ENCODE results near the gene RGS3.

DNA sequence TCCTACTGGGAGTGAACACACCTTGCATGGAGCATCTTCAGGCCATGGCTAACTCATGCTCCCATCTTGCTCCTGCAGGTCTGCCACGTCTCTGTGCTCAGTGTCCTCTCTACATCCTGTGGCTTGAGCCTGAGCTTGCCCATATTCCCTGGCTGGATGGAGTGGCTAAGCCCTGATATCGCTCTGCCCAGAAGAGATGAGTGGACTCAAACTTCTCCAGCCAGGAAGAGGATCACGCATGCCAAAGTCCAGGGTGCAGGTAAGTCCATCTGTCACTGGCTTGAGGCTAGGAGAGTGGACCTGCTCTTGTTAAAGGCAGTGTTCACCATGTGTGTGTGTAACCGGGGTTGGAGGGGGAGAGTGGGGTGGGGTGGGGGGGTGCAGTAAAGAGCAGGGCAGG is 1.6 kb upstream of the RGS3 start:
- TF ChIP-seq, protein P1, sequence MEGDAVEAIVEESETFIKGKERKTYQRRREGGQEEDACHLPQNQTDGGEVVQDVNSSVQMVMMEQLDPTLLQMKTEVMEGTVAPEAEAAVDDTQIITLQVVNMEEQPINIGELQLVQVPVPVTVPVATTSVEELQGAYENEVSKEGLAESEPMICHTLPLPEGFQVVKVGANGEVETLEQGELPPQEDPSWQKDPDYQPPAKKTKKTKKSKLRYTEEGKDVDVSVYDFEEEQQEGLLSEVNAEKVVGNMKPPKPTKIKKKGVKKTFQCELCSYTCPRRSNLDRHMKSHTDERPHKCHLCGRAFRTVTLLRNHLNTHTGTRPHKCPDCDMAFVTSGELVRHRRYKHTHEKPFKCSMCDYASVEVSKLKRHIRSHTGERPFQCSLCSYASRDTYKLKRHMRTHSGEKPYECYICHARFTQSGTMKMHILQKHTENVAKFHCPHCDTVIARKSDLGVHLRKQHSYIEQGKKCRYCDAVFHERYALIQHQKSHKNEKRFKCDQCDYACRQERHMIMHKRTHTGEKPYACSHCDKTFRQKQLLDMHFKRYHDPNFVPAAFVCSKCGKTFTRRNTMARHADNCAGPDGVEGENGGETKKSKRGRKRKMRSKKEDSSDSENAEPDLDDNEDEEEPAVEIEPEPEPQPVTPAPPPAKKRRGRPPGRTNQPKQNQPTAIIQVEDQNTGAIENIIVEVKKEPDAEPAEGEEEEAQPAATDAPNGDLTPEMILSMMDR (IDR thresholded peaks at IDR 0.05 in 2 of 3, conservative IDR thresholded peaks at IDR 0.05 in 1 of 3; ENCODE audit: borderline replicate concordance in 1 of 3, insufficient read depth in 1 of 3, low read depth in 2 of 3, low read length in 2 of 3) = no peak
- TF ChIP-seq EZH2 (IDR thresholded peaks at IDR 0.05) (no peak), FOSL1 (IDR thresholded peaks at IDR 0.05; ENCODE audit: low read depth) (no peak), POLR2AphosphoS5 (IDR thresholded peaks at IDR 0.05; ENCODE audit: low read depth, low read length) (no peak), POLR2A (IDR thresholded peaks at IDR 0.05; ENCODE audit: borderline replicate concordance, extremely low read depth, insufficient read depth, insufficient read length) (no peak), CEBPB (IDR thresholded peaks at IDR 0.05; ENCODE audit: low read depth) (no peak), SIN3A (IDR thresholded peaks at IDR 0.05; ENCODE audit: low read depth) (no peak), SP1 (IDR thresholded peaks at IDR 0.05; ENCODE audit: low read depth) (no peak), EZH2phosphoT487 (IDR thresholded peaks at IDR 0.05; ENCODE audit: borderline replicate concordance) (no peak), ZNF274 (IDR thresholded peaks at IDR 0.05; ENCODE audit: low read depth, low read length) (no peak), JUND (IDR thresholded peaks at IDR 0.05) (no peak), ELF1 (IDR thresholded peaks at IDR 0.05; ENCODE audit: borderline replicate concordance, low read depth) (no peak)
- TF ChIP-seq, protein P2, sequence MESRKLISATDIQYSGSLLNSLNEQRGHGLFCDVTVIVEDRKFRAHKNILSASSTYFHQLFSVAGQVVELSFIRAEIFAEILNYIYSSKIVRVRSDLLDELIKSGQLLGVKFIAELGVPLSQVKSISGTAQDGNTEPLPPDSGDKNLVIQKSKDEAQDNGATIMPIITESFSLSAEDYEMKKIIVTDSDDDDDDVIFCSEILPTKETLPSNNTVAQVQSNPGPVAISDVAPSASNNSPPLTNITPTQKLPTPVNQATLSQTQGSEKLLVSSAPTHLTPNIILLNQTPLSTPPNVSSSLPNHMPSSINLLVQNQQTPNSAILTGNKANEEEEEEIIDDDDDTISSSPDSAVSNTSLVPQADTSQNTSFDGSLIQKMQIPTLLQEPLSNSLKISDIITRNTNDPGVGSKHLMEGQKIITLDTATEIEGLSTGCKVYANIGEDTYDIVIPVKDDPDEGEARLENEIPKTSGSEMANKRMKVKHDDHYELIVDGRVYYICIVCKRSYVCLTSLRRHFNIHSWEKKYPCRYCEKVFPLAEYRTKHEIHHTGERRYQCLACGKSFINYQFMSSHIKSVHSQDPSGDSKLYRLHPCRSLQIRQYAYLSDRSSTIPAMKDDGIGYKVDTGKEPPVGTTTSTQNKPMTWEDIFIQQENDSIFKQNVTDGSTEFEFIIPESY (IDR thresholded peaks at IDR 0.05; ENCODE audit: extremely low read depth, insufficient replicate concordance, low read length) = no peak
- TF ChIP-seq, protein P3, sequence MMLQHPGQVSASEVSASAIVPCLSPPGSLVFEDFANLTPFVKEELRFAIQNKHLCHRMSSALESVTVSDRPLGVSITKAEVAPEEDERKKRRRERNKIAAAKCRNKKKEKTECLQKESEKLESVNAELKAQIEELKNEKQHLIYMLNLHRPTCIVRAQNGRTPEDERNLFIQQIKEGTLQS (IDR thresholded peaks at IDR 0.05) = no peak
